Dermis microvascular lymphatic vessel endothelial cell (primary cell): ENCODE data around the gene SEZ6. TPM values are rescaled to one million over a fixed set of nuclear protein-coding genes. Genes with fewer than 3 reads are reported as not detected.

Experiments used
- DNase-seq, 2 donors: peaks; one replicate each; pipeline versions ENCODE4 v3.0.0 to v3.0.0-alpha.2; 2010; ENCODE audit warnings: low read depth in 2 of 2
- total RNA-seq: library from RNA; depleted of rRNA; stranded (reverse); fragments of >200 nt; gene quantifications from 2 replicates; pipeline ENCODE4 v1.2.1, GENCODE V29; 2014

Gene SEZ6
- total RNA-seq, 1 donor from 2014 or later = not detected

DNA sequence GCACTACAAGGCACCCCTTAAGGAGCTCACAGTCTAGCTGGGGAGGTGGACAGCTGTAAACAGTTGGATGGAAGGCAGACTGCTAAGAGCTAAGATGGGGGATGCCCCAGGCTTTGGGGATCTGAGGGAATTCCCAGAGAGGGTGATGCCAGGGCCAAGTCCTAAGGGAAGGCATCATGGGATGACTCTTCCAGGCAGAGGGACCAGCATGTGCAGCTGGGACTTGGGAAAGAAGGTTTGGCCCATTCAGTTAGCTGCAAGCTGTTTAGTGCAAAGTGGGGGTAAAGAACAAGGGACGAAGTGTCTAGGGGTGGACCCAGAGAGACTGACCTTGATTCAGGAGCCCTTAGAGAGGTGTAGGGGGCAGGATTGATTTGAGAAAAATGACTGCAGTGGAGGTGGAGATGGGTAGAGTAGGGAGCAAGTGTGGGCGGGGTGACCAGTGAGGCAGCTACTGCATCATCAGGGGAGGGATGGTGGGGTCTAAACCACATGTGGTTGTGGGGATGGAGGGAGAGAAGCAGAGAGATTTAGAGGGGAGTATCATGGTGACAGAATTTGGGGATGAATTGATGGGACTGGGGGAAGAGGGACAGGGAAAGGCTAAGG lies 27.4 kb downstream of the SEZ6 start:
- DNase-seq = no peak

DNA sequence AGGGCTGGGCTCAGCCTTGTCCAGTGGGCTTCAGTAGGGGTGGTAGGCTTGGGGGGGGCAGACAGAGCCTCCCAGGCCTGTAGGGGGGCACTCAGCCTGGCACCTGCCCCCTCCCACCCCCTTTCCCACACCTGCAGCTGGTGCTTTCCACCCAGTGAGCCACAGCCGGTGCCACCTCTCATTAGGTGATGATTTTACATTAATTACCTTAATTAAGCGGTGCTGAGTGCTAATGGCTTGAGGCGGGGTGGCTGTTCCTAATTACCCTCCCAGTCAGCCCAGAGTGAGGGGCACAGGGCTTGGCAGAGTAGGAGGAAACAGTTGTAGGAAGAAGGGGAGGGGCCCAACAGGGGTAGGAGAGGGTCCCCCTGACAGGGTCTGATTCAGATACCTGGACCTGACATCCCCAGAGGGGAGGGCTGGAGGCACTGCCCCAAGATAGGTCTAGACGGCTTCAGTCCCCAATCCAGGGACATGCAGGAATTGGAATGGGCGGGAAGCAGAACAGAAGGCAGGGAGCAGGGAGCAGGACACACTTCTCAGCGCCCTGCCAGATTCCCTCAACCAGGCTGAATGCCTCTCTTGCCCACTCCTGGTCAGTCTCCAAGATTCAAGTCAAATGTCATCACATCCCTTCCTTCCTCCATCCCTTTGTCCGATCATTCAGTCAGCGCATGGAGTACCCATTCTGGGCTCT lies 28.0 kb downstream of the SEZ6 start:
- DNase-seq = no peak

DNA sequence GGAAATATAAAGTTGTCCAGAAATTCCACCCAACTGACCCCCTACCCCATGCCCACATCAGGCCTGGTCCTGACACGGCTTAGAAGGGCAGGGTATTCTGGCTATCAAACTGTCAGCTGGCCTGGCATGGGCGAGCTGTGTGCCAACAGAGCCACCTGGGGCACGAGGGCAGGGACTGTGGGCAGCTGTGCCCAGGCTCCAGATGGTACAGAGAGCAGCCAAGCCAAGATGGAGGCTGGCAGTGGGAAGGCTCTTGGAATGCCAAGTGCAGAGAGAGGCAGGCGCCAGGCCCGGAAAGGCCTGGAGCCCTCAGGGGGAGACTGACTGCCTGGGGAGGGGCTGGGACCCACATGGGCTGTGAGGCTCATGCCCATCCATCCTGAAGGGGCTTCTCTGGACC lies 30.2 kb downstream of the SEZ6 start:
- no peak for DNase-seq

DNA sequence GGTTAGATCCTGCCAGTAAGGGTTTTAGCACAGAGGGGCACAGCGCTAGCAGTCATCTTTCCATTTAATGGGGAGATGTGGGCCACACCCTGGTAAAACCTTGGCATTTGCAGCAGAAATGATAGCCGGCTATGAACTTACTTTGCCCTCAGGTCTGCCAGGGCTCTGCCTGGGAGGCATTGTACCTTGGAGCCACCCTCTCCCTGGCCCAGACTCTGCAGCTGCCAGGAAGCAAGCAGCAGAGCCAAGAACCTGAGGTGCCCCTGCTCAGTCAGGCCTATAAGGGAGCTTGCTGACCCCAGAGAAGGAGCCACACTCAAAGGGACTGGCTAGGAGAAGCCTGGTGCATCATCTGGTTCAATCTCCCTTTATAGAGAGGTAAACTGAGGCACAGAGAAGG lies 30.8 kb downstream of the SEZ6 start:
- no peak for DNase-seq

DNA sequence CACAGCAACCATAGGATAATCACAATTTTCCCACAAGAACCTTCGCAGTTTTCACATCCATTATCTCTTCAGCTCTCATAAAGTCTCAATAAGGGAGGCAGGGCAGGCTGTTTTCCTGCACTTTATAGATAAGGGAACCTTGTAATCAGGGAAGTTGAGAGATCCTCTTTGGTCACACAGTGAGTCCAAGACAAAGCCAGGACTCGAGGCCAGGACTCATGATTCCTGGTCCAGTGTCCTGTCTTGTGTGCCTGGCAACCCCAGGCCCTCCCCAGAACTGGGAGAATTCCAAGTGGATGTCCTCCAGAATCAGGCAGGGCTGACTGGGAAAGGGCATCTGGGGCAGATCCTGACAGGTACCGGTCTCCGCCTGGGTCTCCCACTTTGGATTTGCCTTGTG lies 31.4 kb downstream of the SEZ6 start:
- no peak for DNase-seq

DNA sequence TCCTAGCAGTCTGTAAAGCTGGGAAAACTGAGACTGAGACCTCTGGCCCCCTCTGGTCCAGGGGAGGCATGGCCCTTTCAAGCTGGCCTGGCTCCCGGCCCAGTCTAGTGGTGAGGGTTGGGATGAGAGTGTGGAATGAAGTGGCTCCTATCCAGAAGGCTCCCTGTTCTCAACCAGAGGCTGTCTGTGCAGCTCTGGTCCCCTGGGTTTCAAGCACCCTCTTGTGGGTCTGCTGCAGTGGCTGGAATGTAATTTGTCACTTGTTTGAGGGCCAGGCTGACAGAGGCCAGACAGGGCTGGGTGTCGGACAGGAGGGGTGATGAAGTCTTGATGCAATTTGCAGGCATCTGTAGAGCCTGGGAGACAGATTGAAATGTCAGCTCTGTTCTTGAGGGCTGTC lies 32.4 kb downstream of the SEZ6 start:
- no peak for DNase-seq

DNA sequence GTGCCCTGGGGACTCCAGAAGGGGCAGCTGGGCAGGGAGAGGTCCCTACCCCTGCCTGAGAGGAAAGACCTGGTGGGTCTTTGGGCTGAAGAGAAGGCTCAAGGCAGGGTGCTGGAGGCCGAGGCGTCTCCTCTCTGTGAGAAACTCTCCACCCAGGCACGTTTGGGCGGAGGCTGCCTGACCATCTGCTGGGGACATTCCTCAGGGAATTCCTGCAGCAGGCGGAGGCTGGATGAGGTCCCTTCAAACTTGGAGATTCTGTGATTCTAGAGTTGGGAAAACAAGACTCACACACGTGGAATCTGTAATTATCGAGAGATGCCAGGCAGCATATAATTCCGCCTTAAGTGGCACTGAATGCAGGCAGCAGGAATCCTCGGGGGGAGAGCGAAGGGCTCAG lies 33.4 kb downstream of the SEZ6 start:
- DNase-seq = no peak

DNA sequence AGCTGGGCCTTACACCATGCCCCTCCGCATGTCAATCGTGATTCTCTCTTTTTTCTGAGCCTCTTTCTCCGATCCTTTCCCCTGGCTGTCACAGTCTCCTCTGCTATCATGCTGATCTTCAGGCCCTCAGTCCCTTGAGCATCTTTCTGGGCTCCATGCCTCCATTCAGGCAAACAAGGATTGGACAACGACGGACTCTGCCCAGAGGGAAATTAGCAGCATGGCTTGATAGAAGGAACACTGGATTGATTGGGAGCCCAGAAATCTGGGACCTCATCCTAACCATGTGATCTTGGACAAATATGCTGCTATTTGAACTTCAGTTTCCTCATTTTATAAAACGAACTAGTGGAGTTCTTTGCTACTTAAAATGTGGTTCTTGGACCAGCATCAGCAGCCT lies 35.0 kb downstream of the SEZ6 start:
- no peak for DNase-seq

DNA sequence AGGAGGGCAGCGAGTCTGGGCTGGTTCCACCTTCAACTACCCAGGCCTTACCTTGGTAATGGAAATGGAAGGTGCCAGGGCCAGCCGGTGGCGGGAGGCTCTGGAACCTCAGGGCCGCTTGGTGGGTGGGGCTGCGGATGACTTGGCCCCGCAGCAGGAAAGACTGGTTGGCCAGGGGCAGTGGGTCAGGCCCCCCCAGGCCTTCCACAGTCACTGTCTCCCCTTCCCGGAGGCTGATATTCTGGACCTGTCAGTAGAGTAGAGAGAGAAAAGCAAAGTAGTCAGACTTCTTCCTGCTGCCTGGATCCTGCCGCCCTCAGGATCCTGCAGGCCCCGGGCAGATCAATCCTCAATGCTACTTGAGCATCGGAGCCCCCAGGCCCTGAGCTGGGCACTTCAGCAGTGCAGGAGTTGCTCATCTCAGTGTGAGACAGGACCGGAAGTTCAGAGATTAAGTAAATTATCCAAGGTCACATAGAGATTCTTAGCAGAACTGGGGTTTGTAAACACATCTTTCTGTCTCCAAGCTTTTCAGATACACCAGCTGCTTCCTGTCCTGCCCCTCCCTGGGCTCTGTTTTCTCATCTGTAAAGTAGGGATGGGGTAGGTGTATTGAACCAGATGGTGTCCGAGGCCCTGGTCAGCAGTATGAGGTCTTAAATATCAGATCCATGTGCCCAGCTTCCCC lies 36.0 kb downstream of the SEZ6 start:
- DNase-seq = peak in 1 of 2 donors; percentile 16

DNA sequence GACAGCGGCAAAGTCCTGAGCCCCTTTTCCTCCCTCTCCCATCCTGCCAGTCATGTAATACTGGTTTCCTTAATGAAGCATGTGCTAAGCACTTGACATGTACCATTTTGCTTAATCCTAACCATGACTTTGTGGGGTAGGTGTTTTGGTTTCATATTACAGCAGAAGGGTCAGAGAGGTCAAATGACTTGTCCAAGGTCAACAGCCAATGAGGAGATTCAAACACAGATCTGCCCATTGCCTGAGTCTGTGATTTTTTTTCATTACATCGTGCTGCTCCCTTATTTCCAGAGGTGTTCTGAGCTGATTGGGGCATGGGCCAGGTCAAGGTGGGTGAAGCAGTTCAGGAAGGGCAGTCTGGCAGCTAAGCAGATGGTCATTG lies 36.9 kb downstream of the SEZ6 start:
- DNase-seq = no peak

DNA sequence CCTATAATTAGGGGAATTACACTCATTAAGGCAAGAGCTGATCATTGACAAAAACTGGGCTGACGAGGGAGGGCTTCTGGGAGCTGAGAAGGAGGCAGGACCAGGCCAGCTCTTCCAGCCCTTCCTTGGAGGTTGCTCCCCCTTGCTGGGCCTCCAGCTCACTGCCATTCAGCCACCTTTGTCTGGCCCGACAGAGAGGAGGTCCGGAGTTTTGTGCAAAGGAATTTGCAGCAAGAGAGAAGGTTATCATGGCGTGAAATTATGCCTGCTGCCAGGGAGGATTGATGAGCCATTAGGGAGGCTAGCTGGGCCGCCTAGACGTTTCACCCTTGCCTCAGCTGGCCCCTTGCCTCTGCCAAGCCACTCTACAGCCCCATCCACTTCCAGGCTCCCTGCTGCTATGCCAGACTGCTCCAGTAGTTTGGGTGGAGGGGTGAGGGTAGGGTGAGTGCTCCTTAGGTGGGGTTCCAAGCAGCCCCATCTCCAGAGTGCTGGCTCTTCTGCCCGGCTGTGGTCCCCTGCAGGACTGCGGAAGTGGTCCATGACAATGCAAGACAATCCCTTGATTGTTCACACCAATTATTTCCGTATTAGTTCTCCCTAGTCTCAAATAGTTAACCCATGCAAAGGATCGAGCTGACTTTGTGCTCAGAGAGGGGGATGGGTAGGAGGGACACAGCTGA lies 37.5 kb downstream of the SEZ6 start:
- DNase-seq = no peak

DNA sequence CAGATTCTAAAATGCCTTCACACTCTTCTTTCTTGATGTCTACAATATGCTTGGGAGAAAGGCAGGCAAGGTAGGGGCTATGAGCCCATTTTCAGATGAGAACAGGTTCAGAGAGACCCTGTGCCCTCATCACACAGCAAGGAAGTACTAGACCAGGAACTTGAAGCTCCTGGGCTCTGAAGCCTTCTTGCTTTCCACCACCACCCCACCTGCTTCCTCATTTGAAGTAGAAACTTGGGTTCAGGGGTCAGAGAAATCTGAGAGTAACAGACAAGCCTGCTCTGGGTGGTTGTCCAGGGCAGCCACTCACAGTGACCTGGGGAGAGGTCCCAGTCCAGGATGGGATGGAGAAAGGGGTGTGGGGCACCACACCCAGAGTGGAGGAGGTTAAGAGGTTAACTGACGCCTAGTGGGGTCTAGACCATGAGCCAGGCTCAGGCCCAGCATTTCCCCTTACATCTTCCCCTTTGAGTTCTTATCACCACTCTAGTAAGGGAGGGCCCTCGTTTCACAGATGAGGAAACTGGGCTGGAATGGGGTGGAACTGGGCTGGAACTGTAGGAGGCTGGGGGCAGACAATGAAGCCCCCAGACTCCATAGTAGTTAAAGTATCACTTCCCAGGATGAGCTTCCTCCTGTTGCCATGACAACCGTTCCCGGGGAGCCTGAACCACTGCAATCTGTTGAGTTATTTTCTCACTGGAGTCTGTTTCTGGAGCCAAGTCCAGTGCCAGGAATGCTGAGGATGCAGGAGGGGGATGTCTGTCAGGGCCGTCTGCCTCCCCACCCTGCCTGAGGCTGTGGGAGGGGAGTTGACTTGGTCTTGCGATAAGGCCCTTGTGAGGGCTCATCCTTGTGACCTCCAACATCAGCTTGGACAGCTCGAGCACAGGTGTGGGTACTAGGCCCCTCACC lies 38.4 kb downstream of the SEZ6 start:
- no peak for DNase-seq

DNA sequence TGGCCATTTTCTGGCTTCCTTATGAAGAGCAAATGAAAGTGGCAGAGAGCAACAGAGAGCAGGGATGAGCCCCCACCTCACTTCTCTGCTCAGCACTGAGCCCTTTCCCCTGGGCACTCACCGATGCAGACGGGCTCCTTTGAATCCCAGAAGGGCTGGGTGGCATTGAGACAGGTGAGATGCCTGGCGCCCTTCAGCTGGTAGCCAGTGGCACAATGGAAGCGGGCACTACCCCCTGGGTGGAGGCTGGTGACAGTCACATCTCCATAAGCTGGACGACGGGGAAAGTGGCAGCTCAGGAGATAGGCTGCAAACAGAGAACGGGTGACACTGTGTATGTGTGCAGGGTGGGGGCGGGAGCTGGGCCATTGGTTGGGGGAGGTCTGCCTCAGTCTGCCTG lies 42.0 kb downstream of the SEZ6 start:
- no peak for DNase-seq

DNA sequence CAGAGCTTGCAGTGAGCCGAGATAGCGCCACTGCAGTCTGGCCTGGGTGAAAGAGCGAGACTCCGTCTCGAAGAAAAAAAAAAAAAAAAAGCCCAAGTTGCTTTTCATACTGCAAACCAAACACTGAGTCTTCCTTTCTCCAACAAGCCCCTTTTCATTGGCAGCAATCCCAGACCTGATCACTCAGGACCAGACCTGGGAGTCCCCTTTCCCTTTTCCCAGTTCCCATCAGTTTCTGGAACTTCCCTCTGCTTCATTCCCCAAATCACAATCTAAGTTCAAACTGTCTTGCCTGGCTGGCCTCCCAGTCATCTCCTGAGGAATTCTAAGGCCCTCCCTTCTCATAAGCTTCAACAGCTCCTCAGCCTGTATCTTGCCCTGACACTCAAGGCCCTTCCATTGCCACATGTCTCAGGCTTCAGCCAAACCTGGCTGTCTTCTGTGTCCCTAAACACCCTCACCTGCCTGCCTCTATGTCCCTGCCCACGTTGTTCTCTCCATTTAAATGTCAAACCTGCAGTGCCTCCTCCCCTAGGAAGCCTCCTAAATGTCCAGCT lies 42.7 kb downstream of the SEZ6 start:
- no peak for DNase-seq

DNA sequence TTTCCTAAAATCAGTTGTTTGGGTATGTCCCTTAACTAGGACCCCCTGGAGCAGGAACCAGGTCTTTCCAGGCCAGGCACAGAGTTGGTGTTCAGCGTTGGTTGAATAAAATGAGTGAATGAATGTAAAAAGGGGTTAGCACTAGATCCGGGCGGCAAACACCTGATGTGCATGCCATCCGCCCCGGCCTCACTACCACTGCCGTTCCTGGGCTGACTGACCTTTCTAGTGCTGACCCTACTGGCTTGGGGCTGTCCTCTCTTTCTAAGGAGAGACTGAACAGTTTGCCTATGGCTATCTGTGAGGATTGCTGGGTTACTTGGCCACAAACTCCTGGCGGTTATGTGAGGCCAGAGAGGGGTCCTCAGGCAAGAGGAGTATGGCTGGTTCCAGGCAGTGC lies 44.4 kb downstream of the SEZ6 start:
- DNase-seq = no peak

DNA sequence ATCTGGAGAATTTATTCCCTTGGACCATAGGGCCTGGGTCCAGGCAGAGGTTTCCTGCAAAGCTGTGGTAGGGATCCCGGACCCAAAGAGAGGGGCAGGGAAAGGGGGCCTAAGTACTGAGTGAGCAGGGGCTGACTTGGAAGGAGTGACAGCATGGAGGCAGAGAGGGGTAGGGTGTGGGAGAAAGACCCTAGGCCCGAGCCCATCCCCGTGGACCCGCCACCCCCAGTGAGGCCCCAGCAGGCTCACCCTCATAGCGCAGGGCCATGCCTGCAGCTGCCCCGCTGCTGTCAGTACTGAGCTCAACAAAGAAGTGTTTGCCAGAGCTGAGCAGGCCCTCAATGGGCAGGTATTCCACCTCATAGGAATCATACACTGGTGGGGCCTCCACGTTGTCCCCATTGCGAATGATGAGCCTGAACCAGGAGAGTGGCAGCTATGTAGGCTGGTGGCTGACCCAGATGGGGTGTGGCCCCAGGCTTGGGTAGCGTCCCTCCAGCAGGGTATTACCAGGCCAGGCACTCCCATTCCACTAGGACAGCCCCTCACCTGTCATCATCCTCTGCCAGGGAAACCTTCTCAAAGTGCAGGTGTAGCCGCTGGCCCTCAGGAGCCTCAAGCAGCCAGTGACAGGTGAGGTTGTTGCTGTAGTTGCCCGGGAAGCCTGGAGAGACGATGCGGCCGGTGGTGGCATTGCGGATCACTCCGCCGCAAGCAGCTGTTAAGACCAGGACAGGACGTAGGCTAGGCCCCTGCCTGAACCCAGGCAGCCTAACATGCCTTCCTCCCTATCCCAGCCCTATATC lies 45.4 kb downstream of the SEZ6 start:
- no peak for DNase-seq

DNA sequence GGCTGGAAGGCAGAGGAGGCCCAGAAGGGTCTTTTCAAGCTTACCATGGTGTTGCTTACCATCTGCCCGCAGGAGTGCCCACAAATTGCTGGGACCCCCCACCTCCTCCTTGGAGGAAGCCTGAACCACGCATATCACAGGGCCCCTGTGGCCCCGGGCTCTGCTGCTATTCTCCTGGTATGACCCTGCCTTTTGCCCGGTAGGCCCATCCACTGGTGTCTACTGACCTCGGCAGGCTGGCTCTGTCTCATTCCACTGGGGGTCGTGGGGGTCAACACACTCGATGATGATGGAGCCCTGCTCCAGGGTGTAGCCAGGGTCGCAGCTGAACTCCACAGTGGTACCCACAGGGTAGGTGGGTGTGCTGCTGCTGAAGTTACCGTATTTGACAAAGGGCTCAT lies 46.4 kb downstream of the SEZ6 start:
- no peak for DNase-seq

DNA sequence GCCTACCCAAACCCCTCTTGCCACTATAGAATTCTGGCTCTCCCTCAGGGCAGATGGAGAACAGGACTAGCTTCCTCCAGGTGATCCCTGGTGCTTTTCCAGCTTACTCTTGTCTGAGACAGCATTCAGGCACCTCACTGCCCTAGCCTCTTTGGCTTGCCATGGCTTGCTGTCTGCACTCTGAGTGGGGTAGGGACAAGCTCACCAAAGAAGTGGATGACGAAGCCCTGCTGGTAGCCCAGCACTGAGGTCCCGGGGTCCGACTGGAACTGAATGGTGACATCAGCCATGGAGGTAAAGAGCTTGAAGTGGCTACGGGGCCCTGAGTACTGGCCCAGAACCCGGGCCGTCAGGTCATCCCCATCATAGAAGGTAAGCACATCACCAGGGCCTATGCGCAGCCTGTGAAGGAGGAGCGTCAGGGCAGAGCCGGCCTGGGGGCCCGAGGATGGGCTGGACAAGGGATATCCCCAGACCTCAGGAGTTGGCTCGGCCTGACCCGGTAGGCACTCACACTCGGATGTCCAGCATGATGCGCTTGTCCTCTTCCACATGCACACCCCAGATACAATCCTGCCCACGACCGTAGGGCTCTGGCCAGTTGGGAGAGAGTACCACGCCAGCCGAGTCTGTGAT lies 46.9 kb downstream of the SEZ6 start:
- DNase-seq = no peak

DNA sequence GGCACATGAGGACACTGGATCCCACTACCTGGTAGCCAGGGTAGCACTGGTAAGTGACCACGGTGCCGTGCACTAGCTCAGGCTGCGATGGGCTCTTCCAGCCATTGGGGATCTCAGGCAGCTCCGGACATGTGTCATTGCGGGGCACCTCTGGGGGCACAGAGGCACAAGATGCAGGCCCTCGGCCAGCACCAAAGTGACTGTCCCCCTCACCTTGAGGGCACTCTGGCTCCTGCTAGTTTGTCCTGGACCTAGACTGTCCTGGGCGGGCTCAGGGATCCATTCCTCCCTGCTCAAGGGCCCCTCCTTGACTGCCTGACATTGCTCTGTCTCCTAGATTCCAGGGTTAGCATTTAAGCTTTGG lies 47.9 kb downstream of the SEZ6 start:
- no peak for DNase-seq
